ENCODE results near the gene INO80.
"Not testable (repeated sequence)": the region's sequence is repeated elsewhere in the genome, so short reads cannot be mapped to it uniquely, and the experiment has no call there.

Gene INO80

DNA sequence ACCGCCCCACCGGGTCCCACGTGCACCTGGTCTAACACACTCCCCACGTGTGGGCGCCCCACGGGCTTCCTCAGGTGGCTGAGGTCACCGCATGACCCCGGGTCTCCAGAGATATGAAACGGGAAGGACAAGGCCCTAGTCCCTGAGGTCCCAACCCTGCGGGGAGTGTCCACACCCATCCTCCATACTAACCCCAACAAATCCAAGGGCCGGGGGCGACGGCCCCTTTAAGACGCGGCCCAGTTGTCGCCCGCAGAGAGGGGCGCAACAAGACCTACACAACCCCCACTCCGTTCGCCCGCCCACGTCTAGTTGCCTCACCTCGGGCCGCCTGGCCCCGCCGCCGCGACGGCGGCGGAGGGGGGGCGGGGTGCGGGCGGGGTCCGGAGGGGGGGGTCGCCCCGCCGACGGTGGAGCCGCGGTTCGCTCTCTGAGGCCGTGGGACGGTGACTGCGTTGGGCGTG is 396 bp downstream of the INO80 start:
- DNase-seq (ENCODE audit: low read depth in 3 of 3, low spot score in 1 of 3) = peak; percentile 24 to 70 (median 35)

GRCh38 chr15:41115161-41115651 is 874 bp downstream of the INO80 start:
- no peak for DNase-seq (ENCODE audit: low read depth in 3 of 3, low spot score in 1 of 3)

DNA sequence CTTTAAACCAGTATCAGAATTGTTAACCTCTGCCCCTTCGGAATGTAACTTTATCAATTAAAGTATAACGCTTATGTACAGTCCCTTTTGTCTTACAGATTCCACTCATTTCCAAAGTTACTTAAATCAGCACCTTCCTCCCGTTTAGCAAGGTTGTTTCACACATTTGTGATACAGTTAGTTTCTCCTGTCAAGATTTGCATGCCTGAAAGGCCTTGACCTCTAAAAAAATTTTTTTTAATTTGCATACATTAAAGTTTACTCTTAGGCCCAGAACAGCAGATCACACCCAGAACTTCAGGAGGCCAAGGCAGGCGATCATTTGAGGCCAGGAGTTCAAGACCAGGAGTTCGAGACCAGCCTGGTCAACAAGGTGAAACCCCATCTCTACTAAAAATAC is 9.1 kb downstream of the INO80 start:
- no peak for DNase-seq (ENCODE audit: low read depth in 3 of 3, low spot score in 1 of 3)

- no peak for DNase-seq (ENCODE audit: low read depth in 3 of 3, low spot score in 1 of 3)
These were observed 10.4 kb downstream of the INO80 start for GRCh38 chr15:41105348-41106334.

GRCh38 chr15:41104234-41104633 is 11.8 kb downstream of the INO80 start:
- DNase-seq (ENCODE audit: low read depth in 3 of 3, low spot score in 1 of 3) = no peak

GRCh38 chr15:41102854-41103253 is 13.2 kb downstream of the INO80 start:
- no peak for DNase-seq (ENCODE audit: low read depth in 3 of 3, low spot score in 1 of 3)

DNA sequence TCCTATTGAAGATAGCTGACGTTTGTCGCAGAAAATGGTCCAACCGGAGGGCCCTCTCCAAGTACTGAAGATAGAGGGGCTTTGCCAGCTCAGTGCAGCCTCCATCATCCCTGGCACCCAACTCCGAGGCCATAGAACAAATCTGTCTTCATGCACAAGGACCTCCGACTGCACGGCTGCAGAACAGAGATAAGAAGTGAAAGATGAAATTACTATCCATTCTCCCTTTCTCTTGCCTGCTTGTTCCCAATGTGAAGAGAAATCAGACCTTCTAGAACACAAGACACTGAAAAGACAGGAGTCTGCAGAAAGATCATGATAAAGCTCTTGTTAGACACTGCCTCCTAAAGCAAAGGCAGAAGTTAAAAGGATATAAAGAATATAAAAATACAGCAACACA is 19.9 kb downstream of the INO80 start:
- no peak for DNase-seq (ENCODE audit: low read depth in 3 of 3, low spot score in 1 of 3)

GRCh38 chr15:41085029-41085428 is 31.1 kb downstream of the INO80 start:
- DNase-seq (ENCODE audit: low read depth in 3 of 3, low spot score in 1 of 3) = no peak

DNA sequence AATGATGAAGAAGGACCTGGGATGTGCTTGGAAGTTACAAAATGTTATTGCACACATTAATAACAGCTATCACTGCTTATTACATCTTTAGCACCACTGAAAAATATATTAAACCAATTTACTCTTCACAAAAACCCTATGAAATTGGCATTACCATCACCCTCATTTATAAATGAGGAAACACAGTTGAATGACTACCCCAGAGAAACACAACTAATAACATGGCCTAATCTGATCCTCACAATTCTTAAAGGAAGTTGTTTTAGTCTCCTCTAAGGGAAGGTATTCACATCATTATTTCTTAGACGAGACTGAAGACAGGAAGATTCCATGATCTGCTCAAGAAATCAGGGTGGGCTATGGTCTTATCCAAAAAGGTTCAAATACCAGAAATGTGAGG is 35.9 kb downstream of the INO80 start:
- DNase-seq (ENCODE audit: low read depth in 3 of 3, low spot score in 1 of 3) = no peak

DNA sequence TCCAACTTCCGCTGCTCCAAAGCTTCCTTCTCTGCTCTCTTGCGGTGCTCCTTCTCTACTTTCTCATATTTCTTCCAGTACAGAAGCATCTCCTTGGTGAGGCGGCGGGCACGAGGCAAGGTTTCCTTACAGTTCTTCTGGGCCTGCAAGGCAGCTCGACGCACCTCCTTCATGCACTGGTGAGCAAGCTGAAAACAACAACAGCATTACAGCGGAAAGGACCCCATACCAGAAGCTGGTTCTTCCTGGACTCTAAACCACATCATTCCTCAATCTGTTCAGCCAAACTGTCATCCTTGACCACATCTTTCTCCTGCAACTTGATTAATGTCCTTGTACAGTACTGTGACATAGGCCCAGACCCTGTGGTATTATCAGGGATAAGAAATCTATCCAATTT is 36.4 kb downstream of the INO80 start:
- no peak for DNase-seq (ENCODE audit: low read depth in 3 of 3, low spot score in 1 of 3)

- not testable (repeated sequence) for DNase-seq (ENCODE audit: low read depth in 3 of 3, low spot score in 1 of 3)
These were observed 37.2 kb downstream of the INO80 start for GRCh38 chr15:41078879-41079278.

DNA sequence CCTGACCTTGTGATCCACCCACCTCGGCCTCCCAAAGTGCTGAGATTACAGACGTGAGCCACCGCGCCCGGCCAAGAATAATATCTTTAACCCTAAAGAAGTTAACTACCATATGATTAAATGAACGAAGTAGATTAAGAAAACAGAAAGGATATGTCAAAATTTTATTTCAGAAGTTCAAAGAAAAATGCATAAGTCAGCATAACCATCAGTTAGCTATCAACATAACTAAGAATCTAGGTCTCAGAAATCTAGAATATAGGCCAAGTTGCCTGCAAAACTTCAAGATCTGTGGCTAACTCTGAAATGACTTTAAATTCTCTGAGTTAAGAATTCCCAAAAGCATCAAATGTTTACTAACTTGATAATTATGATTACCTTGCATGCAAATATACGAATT is 38.0 kb downstream of the INO80 start:
- no peak for DNase-seq (ENCODE audit: low read depth in 3 of 3, low spot score in 1 of 3)

GRCh38 chr15:41073028-41073427 is 43.1 kb downstream of the INO80 start:
- DNase-seq (ENCODE audit: low read depth in 3 of 3, low spot score in 1 of 3) = no peak

DNA sequence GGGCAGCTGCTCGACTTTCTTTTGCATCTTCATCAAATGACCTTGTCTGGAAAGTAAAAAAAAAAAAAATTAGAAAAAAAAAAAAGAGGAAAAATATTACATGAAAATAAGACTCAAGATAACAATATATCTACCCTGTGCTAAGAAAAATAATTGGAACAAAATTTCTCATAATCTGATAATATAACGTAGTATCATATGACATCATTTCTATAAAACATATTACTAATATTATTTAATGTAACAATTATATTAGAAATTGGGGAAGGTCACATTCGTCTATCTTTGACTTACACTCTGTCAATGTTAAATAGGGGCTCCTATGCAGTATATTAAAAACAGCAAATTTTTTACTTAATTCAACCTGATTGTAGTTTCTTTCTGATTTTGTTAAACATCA is 44.1 kb downstream of the INO80 start:
- no peak for DNase-seq (ENCODE audit: low read depth in 3 of 3, low spot score in 1 of 3)

GRCh38 chr15:41066516-41066915 is 49.6 kb downstream of the INO80 start:
- DNase-seq (ENCODE audit: low read depth in 3 of 3, low spot score in 1 of 3) = no peak

DNA sequence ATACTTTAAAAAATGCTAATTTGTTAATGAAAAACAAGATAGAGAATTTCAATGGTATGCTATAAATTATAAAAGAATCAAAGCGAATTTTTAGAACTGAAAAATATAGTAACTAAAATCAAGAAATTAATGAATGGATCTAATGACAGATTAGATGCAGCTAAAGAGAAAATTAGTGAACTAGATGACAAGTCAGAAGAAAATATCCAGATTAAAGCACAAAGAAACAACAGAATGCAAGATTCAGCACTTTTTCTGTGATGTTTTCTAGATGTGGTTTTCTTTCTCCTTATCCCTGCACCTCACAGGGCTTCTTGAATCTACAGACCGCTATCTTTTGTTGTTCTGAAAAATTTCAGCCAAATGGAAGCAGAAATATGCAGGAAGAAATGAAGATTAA is 54.4 kb downstream of the INO80 start:
- no peak for DNase-seq (ENCODE audit: low read depth in 3 of 3, low spot score in 1 of 3)

GRCh38 chr15:41060505-41060904 is 55.6 kb downstream of the INO80 start:
- no peak for DNase-seq (ENCODE audit: low read depth in 3 of 3, low spot score in 1 of 3)

DNA sequence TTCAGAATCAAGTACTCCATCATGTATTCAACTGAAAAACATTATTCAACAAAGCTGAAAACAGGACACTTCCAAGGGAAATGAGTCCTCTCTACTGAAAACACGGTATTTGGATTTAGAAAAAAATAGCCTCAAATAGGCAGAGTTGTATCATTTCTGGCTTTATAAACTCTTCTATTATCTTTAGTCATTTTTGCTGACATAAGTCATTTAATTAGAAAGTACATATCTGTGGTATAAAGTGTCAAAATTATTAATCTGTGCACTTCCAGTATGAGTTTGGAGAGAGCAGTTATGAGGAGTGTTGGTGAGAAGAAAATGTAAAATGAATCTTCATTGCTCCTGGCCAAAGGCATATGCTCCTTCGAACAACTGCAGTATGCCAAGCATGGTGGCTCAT is 59.3 kb downstream of the INO80 start:
- DNase-seq (ENCODE audit: low read depth in 3 of 3, low spot score in 1 of 3) = no peak

DNA sequence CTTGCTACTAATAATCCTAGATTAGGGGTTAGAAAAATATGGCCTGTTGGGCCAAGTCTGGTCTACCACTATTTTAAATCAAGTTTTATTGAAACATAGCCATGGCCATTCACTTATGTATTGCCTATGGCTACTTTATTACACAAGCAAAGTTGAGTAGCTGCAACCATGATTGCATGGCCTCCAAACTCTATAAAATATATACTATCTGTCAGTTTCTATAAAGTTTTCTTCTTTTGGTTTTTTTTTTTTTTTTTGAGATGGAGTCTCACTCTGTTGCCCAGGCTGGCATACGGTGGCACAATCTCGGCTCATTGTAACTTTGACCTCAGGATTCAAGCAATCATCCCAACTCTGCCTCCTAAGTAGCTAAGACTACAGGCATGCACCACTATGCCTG is 60.4 kb downstream of the INO80 start:
- no peak for DNase-seq (ENCODE audit: low read depth in 3 of 3, low spot score in 1 of 3)

- no peak for DNase-seq (ENCODE audit: low read depth in 3 of 3, low spot score in 1 of 3)
These were observed 64.9 kb downstream of the INO80 start for GRCh38 chr15:41051139-41051538.

GRCh38 chr15:41048852-41049251 is 67.2 kb downstream of the INO80 start:
- DNase-seq (ENCODE audit: low read depth in 3 of 3, low spot score in 1 of 3) = no peak

GRCh38 chr15:41048397-41048796 is 67.7 kb downstream of the INO80 start:
- DNase-seq (ENCODE audit: low read depth in 3 of 3, low spot score in 1 of 3) = no peak

- no peak for DNase-seq (ENCODE audit: low read depth in 3 of 3, low spot score in 1 of 3)
These were observed 68.6 kb downstream of the INO80 start for GRCh38 chr15:41047474-41047873.
